GM12878 (cell line): Measurements from ENCODE around the gene EFHC1.

ENCODE experiments used
- CBX3 ChIP-seq: fragments of 200-600 bp; sonication (generic); IDR thresholded peaks from 2 replicates; pipeline ENCODE4 v1.6.1; 2016; ENCODE audit warnings: low read depth, borderline replicate concordance
- EZH2 ChIP-seq: IDR thresholded peaks from 2 replicates; pipeline ENCODE4 v1.6.1; 2012; ENCODE audit warnings: low read depth, mild to moderate bottlenecking, control low read depth, inconsistent platforms, low read length, borderline replicate concordance; ENCODE audit not compliant: control insufficient read depth
- GABPA ChIP-seq: IDR thresholded peaks from 2 replicates; pipeline ENCODE4 v1.6.1; 2014; ENCODE audit warnings: antibody characterized with exemption, low read depth, mild to moderate bottlenecking, inconsistent platforms
- JUND ChIP-seq: IDR thresholded peaks from 2 replicates; pipeline ENCODE4 v1.6.1; 2012; ENCODE audit warnings: low read depth, mild to moderate bottlenecking, low read length, improper control_type of control experiment, moderate library complexity
- KAT2A ChIP-seq: conservative IDR thresholded peaks from 2 replicates; pipeline ENCODE4 v1.6.1; 2011; ENCODE audit warnings: low read depth, low read length; ENCODE audit not compliant: control insufficient read depth
- POLR2A ChIP-seq: IDR thresholded peaks from 2 replicates; pipeline ENCODE4 v1.6.1; 2011; ENCODE audit warnings: low read depth, mild to moderate bottlenecking, low read length
- RBBP5 ChIP-seq: fragments of 200-600 bp; sonication (generic); conservative IDR thresholded peaks from 2 replicates; pipeline ENCODE4 v1.6.1; 2016
- TCF7 ChIP-seq: IDR thresholded peaks from 2 replicates; pipeline ENCODE4 v1.6.1; 2014; ENCODE audit warnings: antibody characterized with exemption, borderline replicate concordance
- TF ChIP-seq, protein P1 (sequence below): fragments of 450-650 bp; IDR thresholded peaks from 2 replicates; pipeline ENCODE4 v1.6.1; 2018; ENCODE audit warnings: mild to moderate bottlenecking, low read depth, moderate library complexity; ENCODE audit not compliant: partially characterized antibody
- TF ChIP-seq, protein P2 (sequence below), 3 experiments: IDR thresholded peaks in 2 of 3; conservative IDR thresholded peaks in 1 of 3; 2 replicates each; pipeline ENCODE4 v1.5.1; 2011; ENCODE audit warnings: low read depth in 3 of 3, low read length in 3 of 3, mild to moderate bottlenecking in 3 of 3, control low read depth in 2 of 3, moderate library complexity in 2 of 3, inconsistent platforms in 1 of 3, mixed read lengths in 1 of 3; ENCODE audit not compliant: control insufficient read depth in 2 of 3, insufficient read depth in 1 of 3; ENCODE audit errors: extremely low read depth in 1 of 3
- TF ChIP-seq, protein P3 (sequence below): IDR thresholded peaks from 2 replicates; pipeline ENCODE4 v1.6.1; 2012; ENCODE audit warnings: low read depth, low read length, improper control_type of control experiment
- TF ChIP-seq, protein P4 (sequence below): IDR thresholded peaks from 2 replicates; pipeline ENCODE4 v1.6.1; 2011; ENCODE audit warnings: low read depth, low read length, improper control_type of control experiment, borderline replicate concordance
- TF ChIP-seq, protein P5 (sequence below): fragments of 450-650 bp; IDR thresholded peaks from 2 replicates; pipeline ENCODE4 v1.6.1; 2017; ENCODE audit warnings: mild to moderate bottlenecking

DNA sequence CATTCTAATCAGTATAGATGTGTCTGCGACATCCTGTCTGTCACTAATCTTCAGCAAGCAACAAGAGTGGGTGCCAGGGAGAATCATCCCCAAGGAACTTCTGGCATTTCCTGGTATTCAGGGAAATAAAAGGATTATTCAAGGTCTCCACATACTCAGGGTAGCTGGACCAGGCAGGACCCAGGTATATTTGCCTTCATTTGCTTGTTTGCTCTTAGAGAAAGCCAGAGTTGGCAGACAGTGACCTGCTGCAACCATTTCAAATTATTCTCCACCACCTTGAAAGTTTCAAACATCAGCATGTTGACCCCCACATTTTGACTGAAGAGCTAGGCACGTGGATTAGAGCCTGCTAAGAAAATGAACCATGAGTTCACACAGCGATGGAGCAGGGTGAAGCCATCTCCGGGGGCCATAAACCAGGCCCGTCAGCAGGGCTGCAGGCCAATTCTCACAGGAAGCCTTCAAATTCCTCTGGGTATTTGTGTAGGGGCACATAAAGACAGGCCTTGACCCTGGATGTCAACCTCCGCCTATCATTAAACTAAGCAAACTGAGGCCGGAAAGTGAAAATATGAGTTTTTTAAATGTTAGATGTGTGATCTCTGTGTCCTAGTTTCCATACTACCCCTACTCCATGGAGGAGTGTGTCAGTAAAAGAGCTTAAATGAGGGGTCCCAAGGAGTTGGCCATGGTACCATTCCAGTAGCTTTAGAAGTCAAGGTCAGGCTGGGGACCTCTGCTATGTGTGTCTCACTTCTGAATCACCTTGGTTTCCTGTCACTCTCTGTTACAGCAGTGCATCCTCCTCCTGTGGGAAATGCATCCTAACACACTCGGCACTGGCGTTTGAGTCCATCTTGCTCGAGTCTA lies 123.8 kb downstream of the EFHC1 start:
- TF ChIP-seq, protein P1, sequence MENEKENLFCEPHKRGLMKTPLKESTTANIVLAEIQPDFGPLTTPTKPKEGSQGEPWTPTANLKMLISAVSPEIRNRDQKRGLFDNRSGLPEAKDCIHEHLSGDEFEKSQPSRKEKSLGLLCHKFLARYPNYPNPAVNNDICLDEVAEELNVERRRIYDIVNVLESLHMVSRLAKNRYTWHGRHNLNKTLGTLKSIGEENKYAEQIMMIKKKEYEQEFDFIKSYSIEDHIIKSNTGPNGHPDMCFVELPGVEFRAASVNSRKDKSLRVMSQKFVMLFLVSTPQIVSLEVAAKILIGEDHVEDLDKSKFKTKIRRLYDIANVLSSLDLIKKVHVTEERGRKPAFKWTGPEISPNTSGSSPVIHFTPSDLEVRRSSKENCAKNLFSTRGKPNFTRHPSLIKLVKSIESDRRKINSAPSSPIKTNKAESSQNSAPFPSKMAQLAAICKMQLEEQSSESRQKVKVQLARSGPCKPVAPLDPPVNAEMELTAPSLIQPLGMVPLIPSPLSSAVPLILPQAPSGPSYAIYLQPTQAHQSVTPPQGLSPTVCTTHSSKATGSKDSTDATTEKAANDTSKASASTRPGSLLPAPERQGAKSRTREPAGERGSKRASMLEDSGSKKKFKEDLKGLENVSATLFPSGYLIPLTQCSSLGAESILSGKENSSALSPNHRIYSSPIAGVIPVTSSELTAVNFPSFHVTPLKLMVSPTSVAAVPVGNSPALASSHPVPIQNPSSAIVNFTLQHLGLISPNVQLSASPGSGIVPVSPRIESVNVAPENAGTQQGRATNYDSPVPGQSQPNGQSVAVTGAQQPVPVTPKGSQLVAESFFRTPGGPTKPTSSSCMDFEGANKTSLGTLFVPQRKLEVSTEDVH: no peak
- TF ChIP-seq TCF7 (no peak), EZH2 (no peak), KAT2A (no peak), RBBP5 (no peak), GABPA (no peak), JUND (no peak), CBX3 (no peak), POLR2A (no peak)
- TF ChIP-seq, protein P2, sequence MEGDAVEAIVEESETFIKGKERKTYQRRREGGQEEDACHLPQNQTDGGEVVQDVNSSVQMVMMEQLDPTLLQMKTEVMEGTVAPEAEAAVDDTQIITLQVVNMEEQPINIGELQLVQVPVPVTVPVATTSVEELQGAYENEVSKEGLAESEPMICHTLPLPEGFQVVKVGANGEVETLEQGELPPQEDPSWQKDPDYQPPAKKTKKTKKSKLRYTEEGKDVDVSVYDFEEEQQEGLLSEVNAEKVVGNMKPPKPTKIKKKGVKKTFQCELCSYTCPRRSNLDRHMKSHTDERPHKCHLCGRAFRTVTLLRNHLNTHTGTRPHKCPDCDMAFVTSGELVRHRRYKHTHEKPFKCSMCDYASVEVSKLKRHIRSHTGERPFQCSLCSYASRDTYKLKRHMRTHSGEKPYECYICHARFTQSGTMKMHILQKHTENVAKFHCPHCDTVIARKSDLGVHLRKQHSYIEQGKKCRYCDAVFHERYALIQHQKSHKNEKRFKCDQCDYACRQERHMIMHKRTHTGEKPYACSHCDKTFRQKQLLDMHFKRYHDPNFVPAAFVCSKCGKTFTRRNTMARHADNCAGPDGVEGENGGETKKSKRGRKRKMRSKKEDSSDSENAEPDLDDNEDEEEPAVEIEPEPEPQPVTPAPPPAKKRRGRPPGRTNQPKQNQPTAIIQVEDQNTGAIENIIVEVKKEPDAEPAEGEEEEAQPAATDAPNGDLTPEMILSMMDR (IDR thresholded peaks at IDR 0.05 in 2 of 3, conservative IDR thresholded peaks at IDR 0.05 in 1 of 3; ENCODE audit: control insufficient read depth in 2 of 3, extremely low read depth in 1 of 3, insufficient read depth in 1 of 3, low read depth in 3 of 3, low read length in 3 of 3): no peak
- TF ChIP-seq, protein P3, sequence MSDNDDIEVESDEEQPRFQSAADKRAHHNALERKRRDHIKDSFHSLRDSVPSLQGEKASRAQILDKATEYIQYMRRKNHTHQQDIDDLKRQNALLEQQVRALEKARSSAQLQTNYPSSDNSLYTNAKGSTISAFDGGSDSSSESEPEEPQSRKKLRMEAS: no peak
- TF ChIP-seq, protein P4, sequence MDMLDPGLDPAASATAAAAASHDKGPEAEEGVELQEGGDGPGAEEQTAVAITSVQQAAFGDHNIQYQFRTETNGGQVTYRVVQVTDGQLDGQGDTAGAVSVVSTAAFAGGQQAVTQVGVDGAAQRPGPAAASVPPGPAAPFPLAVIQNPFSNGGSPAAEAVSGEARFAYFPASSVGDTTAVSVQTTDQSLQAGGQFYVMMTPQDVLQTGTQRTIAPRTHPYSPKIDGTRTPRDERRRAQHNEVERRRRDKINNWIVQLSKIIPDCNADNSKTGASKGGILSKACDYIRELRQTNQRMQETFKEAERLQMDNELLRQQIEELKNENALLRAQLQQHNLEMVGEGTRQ: no peak
- TF ChIP-seq, protein P5, sequence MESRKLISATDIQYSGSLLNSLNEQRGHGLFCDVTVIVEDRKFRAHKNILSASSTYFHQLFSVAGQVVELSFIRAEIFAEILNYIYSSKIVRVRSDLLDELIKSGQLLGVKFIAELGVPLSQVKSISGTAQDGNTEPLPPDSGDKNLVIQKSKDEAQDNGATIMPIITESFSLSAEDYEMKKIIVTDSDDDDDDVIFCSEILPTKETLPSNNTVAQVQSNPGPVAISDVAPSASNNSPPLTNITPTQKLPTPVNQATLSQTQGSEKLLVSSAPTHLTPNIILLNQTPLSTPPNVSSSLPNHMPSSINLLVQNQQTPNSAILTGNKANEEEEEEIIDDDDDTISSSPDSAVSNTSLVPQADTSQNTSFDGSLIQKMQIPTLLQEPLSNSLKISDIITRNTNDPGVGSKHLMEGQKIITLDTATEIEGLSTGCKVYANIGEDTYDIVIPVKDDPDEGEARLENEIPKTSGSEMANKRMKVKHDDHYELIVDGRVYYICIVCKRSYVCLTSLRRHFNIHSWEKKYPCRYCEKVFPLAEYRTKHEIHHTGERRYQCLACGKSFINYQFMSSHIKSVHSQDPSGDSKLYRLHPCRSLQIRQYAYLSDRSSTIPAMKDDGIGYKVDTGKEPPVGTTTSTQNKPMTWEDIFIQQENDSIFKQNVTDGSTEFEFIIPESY: no peak
